Cortex of kidney (tissue), 1 donor: ENCODE data around the gene ONECUT1.

ENCODE experiments used
- DNase-seq: peaks from one replicate; lab custom pipeline; 2025; lab: John Stamatoyannopoulos, UW

Gene ONECUT1

DNA sequence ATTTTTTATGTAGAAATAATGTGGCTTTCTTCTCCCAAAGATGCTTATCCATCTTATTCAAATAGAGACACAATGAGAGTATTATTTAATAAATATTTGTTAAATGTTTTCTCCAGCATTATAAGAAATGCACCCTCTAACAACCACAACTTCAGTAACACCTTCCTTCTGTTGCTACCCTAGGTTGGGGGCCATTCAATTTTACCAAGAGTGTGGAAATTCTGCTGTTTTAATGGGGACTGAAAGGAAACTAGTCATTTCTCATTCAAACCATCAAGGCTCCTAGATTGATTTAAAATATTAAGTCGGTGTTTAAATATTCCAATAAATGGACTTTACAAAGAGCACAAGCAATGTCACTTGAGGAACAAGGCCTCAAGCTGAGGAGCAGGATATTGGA lies 7.6 kb downstream of the ONECUT1 start:
- no peak for DNase-seq

DNA sequence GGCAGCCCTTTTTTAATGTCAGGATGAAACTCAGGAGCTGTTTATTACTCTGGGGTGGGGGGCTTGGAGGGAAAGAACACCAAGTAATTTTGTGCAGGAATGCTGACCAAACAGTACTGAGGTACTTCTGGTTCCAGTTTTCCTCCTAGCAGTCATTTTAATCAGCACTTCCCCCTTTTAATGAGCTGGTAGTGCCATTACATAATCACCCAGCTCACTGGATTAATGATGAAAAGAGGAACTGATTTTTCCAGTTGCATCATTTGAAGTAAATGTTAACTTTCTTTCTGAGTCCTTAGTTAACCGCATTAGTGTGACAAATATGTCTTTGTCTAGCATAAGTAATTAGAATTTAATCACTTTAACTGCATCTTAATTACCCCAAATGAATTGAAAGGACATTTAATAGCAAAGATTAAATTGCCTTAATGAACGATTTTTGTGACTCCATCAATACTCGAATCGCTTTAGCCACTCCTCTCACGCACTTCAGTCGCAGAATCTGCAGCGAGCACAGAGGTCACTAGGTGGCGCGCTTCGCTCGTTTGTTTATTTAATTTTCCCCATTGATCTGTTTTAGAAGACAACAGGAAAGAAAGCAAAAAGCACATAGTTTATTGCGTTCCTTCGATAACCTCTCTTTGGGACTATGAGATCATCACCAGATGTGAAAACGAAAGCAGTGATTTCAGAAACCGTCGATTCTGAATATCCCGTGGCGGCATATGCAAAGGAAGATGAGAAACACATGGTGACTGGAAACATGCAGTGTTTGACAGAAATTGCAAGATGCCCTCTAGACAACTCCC lies 9.8 kb downstream of the ONECUT1 start:
- DNase-seq: no peak

DNA sequence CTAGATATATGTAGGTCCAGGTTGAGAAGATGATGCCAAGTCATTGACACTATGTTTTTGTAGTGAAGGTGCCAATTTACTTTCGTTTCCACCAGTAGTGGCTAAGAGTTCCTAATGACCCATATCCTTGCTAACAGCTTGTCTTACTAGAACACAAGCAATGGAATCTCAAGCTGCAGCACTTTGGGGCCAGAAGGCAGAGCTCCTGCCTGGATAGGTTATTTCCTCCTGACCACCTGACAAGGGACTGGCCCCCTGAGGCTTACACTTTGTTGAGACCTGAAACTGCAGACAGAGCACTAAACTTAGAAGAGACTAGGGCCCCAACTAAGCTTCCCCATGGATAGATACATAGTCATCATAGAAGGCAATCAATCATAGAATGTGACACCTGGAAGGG lies 11.7 kb downstream of the ONECUT1 start:
- no peak for DNase-seq

DNA sequence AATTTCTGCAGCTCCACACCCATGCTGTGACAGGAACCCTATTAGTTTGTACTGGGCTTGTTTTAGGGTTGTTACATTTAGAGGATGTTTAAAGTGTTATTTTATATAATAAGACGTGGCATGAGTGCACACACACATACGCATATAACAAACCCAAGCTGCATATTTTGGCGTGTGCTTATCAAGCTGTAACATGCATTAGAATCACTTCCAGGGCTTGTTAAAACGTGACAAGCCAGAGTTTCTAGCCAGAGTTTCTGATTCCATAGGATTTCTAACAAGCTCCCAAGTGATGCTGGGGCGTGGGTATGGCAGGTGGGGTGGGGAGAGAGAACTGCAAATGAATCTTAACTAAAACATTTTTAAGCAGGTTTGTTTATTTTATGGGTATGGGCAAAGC lies 17.4 kb downstream of the ONECUT1 start:
- no peak for DNase-seq

DNA sequence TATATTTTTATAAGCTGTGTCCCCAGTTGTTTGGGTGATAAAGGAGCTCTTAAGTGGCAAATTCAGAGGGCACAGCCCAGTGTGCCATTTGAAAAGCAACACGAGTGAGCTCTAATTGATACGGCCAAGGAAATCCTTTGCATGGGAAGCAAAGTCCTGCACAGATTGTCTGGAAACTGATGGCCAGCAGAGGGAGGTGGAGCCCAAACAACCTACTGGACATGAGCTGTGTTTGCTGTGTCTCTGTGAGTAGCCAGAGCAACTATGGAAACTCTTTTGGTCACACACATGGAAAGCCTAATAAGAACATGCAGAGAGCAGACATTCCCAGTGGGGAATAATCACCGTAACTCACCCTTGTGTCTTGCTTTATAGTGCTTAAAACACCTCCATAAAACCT lies 24.4 kb downstream of the ONECUT1 start:
- DNase-seq: no peak

DNA sequence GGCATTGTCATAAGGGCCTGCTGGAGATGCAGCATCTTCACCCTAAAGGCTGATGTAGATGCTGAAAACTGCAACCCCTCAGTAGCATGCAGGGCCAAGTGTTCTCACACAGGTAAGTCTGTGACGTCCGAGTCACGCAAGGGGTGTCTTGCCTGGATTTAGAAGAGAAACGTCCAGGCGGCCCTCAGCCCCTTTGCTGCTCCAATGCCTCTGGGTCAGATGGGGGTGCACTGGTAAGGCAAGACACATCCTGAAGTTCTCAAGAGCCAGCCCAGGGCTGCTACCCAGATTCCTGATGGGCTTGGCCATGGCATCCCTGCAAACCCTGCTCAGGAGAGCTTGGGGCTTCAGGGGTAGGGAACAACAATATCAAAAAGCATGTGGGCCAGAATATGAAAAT lies 25.4 kb downstream of the ONECUT1 start:
- no peak for DNase-seq

DNA sequence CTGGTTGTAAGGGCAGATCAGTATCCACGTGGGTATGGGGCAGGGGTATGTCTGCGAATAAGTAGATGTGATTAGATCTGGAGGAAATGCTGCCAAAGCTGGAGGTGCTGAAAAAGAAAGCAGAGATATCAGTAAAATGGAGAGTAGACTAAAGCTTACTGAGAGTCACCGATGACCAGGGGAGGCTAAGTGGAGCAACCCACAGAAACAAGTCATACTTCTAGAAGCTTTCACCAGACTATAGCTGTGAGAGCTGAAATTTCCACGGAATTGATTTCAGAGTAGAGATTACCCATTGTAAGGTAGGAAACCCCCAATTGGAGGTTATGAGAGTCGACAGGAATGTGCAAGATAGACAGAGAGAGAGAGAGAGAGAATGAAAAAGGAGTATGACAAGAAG lies 27.5 kb downstream of the ONECUT1 start:
- DNase-seq: no peak

DNA sequence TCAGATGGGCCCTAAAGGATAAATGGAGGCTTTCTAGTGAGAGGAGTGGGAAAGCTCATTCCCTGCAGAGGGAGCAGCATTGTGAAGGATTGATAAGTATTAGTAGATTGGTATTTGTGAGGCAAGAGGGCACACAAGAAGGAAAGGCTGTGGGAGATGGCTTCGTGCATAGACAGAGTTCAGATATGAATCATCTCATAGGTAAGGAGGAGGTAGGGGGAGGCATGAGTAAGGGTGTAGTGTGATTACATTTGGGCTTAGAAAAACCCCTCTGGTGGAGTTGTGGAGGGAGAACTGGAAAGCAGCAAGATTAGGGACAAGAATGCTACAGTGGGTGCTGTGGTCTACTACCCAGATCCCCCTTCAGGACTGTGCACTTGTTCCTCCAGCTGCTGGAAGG lies 29.6 kb downstream of the ONECUT1 start:
- no peak for DNase-seq

DNA sequence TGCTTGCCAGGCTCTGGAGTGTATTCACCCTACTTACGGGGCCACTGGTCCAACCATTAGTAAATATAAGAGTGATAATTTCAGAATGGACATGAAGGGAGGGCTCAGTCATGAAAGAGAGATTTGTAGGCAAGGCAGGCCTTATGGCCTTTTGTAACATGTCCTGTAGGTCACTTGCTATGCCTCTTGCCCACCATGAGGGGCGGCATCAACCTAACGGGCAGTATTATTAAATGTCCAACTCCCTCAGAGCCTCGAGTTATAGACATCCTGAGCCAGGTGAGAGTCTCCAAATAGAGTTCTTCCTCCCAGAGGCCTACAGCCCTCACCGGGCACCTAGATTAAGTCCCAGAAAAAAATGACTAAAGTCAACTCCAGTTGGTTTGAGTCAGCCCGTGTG lies 30.2 kb downstream of the ONECUT1 start:
- DNase-seq: no peak

DNA sequence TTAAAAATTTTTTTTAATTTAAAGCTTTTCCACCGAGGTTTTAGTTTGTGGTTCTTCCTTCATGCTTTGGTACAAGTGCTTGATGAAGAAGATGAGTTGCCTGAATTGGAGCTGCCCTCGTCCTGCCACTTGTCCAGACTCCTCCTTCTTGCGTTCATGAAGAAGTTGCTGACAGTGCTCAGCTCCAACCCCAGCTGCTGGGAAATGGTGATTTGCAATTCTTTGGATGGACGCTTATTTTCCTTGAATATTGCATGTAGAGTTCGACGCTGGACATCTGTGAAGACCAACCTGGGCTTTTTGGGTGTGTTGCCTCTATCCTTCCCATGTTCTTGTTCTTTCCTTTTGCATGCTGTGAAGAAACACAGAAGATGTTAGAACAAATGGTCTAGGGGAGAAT lies 32.6 kb downstream of the ONECUT1 start:
- no peak for DNase-seq

DNA sequence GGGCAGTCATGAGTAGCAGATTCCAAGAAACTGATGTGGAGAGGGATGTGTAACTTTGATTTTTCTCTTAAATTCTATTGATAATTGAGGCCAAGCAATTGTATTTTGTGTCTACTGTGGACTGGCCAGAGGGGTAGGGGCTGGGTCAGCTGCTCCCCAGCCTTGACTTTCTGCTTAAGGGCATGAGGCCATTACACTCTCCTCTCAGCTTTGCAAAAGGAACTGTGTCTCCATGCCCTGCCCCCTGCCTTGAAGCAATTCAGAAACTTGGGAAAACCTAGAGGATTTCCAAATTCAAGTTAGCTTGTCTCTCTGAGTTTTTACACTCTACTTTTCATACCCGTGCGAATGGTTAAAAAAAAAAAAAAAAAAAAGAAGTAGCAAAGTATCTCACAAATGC lies 38.6 kb downstream of the ONECUT1 start:
- no peak for DNase-seq

DNA sequence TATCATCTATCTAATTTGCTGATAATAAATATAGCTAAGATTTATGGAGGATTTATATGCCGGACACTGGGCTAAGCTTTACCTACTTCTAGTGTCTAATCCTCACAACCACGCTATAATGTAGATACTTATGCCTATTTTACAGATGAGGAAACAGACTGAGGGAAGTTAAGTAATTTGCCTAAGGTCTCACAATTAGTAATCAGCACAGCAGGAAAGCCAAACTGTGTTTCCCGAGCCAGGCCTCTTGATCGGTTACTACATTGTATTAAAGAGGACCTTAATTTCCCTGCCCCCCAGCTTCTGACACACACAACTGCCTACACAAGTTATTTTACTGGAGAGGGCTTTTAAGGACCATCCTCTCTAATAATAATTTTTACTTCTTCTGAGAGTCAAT lies 40.9 kb downstream of the ONECUT1 start:
- no peak for DNase-seq

DNA sequence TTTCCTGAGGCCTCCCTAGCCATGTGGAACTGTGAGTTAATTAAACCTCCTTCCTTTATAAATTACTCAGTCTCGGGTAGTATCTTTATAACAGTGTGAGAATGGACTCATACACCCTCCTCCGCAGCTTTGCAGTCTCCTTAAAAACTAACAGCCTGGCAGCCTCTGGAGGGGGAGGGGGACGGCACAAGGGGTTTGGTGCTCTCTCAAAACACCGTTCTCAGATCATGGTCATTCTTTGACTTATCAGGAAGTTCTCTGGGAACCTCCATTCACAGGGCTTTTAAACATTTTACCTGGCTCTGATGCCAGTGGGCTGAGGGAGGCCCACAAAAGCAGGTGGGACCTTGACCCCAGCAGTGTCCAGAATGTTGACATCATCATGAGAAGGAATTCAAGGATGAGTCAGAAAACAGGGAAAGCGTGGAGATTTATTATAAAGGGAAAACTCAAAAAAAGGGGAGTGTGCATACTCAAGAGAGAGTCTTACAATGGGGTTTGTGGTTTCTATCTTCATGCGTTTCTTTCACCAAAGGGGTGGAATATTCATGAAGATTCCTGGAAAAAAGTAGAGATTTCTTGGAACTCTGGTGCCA lies 43.9 kb downstream of the ONECUT1 start:
- DNase-seq: no peak

DNA sequence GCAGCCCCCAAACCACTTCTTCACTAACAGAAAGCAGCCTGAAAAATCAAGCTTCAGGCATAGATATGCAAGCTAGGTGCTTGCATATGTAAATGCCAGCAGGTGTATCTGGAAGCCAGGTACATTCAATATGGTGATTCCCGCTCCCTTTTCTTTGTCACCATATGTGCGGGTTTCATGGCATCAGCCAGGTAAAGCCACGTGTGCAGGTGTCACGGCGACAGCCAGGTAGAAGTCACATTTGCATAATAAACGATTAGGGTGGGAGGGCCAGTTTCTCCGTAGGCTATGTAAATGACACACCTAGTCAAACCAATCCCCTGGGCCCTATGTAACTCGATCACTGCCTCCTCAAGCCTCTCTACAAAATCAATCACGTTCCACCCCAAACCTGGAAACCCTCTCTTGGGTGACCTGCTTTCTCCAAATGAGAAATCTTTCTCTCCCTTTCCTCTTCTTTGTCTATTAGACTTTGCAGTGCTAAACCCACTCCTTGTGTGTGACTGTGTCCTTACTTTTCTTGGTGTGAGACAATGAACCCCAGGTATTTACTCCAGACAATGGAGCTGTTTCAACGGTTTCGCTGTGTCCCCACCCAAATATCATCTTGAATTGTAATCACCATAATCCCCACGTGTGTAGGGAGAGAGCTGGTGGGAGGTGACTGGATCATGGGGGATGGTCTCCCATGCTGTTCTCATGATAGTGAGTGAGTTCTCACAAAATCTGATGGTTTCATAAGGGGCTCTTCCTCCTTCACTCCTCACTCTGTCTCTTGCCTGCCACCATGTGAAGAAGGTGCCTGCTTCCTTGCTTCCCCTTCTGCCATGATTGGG lies 44.6 kb downstream of the ONECUT1 start:
- DNase-seq: no peak

DNA sequence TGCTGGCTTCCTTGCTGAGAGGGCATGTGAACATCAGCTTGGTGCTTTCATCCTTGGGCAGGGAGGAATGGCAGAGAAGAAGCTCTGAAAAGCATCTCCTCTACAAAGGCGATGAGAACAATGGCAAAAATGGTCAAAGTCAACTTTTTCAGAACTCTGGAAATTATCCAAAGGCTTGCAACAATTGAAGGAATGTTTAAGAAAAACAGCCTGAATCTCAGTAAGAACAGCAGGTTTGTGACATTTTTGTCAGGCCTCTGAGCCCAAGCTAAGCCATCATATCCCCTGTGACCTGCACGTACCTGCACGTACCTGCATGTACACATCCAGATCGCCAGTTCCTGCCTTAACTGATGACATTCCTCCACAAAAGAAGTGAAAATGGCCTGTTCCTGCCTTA lies 51.8 kb downstream of the ONECUT1 start:
- no peak for DNase-seq

DNA sequence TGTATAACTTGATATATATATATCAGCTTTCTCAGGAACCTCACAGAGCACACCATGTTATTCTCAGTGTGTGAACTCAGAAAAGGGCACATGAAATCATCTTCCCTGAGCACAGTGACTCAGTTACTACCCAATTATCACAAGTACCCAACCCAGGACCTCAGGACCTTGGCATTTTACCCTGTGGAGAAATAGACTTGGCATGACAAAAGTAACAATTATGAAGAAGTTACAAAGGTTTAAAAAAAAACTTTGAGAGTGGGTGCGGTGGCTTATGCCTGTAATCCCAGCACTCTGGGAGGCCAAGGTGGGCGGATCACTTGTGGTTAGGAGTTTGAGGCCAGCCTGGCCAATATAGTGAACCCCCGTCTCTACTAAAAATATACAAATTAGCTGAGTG lies 52.4 kb downstream of the ONECUT1 start:
- no peak for DNase-seq

DNA sequence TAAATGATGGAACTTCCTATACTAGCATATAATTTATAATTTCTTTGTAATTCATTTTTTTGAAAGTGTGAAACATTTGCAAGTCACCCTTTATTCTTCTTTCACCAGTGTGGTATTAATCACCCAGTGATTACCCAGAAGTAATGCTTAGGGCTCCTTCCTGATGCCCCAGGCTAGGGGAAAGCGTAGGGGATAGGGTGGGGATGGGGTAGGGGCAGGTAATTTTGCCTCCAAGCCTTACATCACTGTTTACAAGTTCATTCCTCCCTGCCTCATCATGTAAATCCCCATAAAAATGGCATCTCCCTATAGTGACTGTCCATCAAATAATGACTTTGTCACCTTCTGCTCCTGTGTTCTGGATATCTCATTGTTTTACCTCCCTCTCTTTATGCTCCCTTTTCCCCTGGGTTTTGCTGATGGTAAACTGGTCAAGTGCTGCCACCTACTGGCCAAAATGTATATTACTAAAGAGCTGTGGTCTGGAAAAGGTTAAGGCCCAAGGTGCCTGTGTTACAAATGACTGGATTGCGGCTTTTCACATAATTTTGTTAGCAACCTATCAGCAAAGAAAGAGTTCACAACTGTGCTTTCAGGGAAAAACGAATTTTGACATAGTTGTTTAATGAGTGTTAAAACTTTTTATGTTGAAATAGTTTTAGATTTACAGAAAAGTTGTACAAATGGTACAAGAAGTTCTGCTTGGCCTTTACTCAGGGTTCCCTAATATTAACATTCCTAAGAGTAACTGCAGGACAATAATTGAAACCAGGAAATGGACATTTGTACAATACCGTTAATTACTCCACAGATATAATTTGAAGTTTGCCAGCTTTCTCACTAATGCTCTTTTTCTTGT lies 54.7 kb downstream of the ONECUT1 start:
- DNase-seq: no peak

DNA sequence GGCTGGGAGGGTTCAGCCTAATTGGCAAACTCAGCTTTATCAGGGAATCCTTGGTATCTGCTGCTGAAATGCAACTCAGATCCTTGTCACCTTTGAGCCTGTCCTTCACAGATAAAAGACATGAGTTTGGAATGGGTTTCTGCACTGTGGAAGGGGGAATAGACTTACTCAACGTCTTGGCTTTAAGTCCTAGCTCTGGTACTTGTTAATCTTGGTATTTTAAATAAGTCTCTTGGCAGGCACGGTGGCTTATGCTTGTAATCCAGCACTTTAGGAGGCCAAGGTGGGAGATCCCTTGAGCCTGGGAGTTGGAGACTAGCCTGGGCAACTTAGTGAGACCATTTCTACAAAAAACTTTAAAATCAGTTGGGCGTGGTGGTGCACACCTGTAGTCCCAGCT lies 55.8 kb downstream of the ONECUT1 start:
- DNase-seq: no peak

DNA sequence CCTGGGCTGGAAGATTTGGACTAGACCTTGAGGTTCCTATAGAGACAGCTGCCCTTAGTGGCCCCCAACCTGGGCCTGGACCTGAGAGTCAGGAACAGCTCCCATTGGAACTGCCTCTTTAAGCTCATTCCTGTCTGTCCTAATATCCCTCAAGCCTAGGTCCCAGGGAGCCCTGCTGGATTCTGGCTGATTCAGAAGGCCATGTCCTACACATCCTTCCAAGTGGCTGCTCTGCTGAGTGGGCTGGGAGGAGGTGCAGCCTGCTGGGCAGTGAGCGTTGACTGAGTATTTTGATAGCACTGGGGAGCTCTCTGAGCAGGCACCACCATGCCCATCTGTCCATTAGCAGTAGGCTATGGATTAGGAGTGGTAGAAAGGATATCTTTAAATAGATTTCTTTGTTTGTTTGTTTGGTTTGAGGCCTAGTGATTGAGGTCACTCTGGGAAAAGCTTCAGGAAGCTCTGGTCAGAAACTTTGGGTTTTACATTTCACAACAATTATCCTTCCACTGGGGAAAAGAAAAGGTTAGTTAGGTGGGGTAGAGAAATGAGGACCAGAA lies 56.4 kb downstream of the ONECUT1 start:
- DNase-seq: no peak

DNA sequence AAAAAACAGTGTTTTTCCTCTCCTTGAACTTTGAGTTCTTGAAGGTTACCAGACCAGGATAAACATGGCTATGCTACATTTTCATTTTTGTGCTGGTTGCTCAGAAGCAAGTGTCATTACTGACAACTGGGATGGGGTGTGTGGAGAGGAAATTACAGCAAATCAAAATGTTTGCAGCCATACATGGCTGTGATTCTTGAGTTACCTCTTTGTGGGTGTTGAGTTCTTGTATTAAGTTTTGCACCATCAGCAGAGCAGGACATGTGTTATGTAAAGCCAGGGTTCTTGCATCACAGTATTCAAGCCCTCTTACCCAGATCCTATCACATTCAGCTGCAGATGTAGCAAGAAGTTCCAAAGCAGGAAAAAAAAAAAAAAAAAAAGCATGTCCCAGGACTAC lies 57.0 kb downstream of the ONECUT1 start:
- DNase-seq: no peak

DNA sequence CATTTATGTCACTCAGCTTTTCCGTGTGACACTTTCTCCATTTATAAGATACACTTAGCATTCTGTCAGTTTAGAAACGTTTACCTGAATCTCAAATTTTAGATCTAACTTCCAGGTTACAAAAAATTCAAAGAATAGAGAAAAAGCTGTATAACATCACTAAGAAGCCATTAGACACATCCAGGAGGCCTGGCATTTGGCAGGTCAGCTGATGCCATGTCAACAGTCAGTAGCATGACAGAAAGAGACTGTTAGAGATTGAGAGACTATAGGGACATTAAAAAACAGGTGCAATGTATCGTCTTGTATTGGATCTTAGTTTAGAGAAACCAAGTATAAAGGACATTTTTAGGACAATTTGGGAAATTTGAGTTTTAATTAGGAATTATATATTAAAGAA lies 57.6 kb downstream of the ONECUT1 start:
- no peak for DNase-seq
